Duodenal mucosa (tissue), 2 donors: ENCODE measurements around the gene CTR9.

Experiments
- H3K27ac ChIP-seq: one replicate; pipeline ENCODE4 v1.7.0; 2013; ENCODE audit warnings: low read depth, low read length
- H3K27me3 ChIP-seq, 2 donors: one replicate each; pipeline ENCODE4 v1.7.0; 2013; ENCODE audit warnings: low read length in 2 of 2, control low read depth in 1 of 2; ENCODE audit not compliant: insufficient read depth in 2 of 2, control insufficient read depth in 1 of 2
- H3K36me3 ChIP-seq, 2 donors: one replicate each; pipeline ENCODE4 v1.7.0; 2013; ENCODE audit warnings: low read length in 2 of 2, control low read depth in 1 of 2; ENCODE audit not compliant: insufficient read depth in 2 of 2, control insufficient read depth in 1 of 2
- H3K4me1 ChIP-seq, 2 donors: one replicate each; pipeline ENCODE4 v1.7.0; 2013; ENCODE audit warnings: low read length in 2 of 2, control low read depth in 1 of 2; ENCODE audit not compliant: insufficient read depth in 2 of 2, control insufficient read depth in 1 of 2
- H3K4me3 ChIP-seq, 2 donors: one replicate each; pipeline ENCODE4 v1.7.0; 2013; ENCODE audit warnings: low read length in 2 of 2, low read depth in 1 of 2
- H3K9ac ChIP-seq, 2 donors: one replicate each; pipeline ENCODE4 v1.7.0; 2013; ENCODE audit warnings: low read length in 2 of 2, low read depth in 1 of 2
- H3K9me3 ChIP-seq, 2 donors: one replicate each; pipeline ENCODE4 v1.7.0; 2013; ENCODE audit warnings: low read length in 2 of 2, control low read depth in 1 of 2; ENCODE audit not compliant: control insufficient read depth in 1 of 2

The CTR9 gene

GRCh38 chr11:10750838-10751580 lies at the start of gene CTR9:
Gene CTR9, plus strand, starts transcription at chr11:10751246. Its CDS starts 167 bp downstream, at chr11:10751413.
- peak within 1 kb of the TSS; percentile 97 to 98 for H3K4me3 ChIP-seq
- H3K36me3 ChIP-seq: peaks cover 8 to 17% of the 10 kb centered on the region in 2 donors
- H3K9me3 ChIP-seq: no peaks in the 10 kb centered on the region
- peaks cover 8 to 11% of the 10 kb centered on the region in 2 donors for H3K4me1 ChIP-seq
- no peaks in the 10 kb centered on the region for H3K27me3 ChIP-seq
- peak within 1 kb of the TSS; percentile 97 for H3K27ac ChIP-seq
- peak within 1 kb of the TSS; percentile 93 to 94 for H3K9ac ChIP-seq

- no peaks in the 10 kb centered on the region for H3K4me1 ChIP-seq
- H3K4me3 ChIP-seq: no peak overlapping the region
- H3K9me3 ChIP-seq: no peaks in the 10 kb centered on the region
- H3K9ac ChIP-seq: no peak overlapping the region
- H3K27ac ChIP-seq: no peak overlapping the region
- H3K36me3 ChIP-seq: no peaks in the 10 kb centered on the region
- H3K27me3 ChIP-seq: no peaks in the 10 kb centered on the region
Observed at GRCh38 chr11:10701982-10702381, 49.1 kb upstream of the CTR9 start.

GRCh38 chr11:10708131-10708530 lies 42.9 kb upstream of the CTR9 start:
- H3K36me3 ChIP-seq: no peaks in the 10 kb centered on the region
- H3K27ac ChIP-seq: no peak overlapping the region
- H3K27me3 ChIP-seq: no peaks in the 10 kb centered on the region
- H3K9ac ChIP-seq: no peak overlapping the region
- no peaks in the 10 kb centered on the region for H3K9me3 ChIP-seq
- H3K4me1 ChIP-seq: no peaks in the 10 kb centered on the region
- no peak overlapping the region for H3K4me3 ChIP-seq

GRCh38 chr11:10709299-10710086 lies 41.6 kb upstream of the CTR9 start:
- no peak overlapping the region for H3K4me3 ChIP-seq
- H3K36me3 ChIP-seq: no peaks in the 10 kb centered on the region
- no peak overlapping the region for H3K9ac ChIP-seq
- H3K27ac ChIP-seq: no peak overlapping the region
- H3K4me1 ChIP-seq: no peaks in the 10 kb centered on the region
- H3K27me3 ChIP-seq: no peaks in the 10 kb centered on the region
- H3K9me3 ChIP-seq: no peaks in the 10 kb centered on the region

GRCh38 chr11:10715571-10715970 lies 35.5 kb upstream of the CTR9 start:
- H3K27ac ChIP-seq: no peak overlapping the region

GRCh38 chr11:10716122-10716521 lies 34.9 kb upstream of the CTR9 start:
- Histone ChIP-seq H3K9ac (no peak overlapping the region), H3K9me3 (no peaks in the 10 kb centered on the region), H3K36me3 (no peaks in the 10 kb centered on the region), H3K27ac (no peak overlapping the region), H3K4me3 (no peak overlapping the region), H3K27me3 (no peaks in the 10 kb centered on the region), H3K4me1 (no peaks in the 10 kb centered on the region)

More at GRCh38 chr11:10715571-10715970, 35.5 kb upstream of the CTR9 start:
- H3K4me1 ChIP-seq: no peaks in the 10 kb centered on the region
- no peak overlapping the region for H3K4me3 ChIP-seq
- no peaks in the 10 kb centered on the region for H3K36me3 ChIP-seq
- H3K9me3 ChIP-seq: no peaks in the 10 kb centered on the region
- H3K27me3 ChIP-seq: no peaks in the 10 kb centered on the region
- no peak overlapping the region for H3K9ac ChIP-seq

- Histone ChIP-seq H3K9ac (no peak overlapping the region), H3K4me1 (no peaks in the 10 kb centered on the region), H3K27ac (no peak overlapping the region), H3K36me3 (no peaks in the 10 kb centered on the region), H3K9me3 (no peaks in the 10 kb centered on the region), H3K27me3 (no peaks in the 10 kb centered on the region), H3K4me3 (no peak overlapping the region)
Observed at GRCh38 chr11:10716543-10717259, 34.3 kb upstream of the CTR9 start.

- H3K27ac ChIP-seq: no peak overlapping the region
- H3K36me3 ChIP-seq: no peaks in the 10 kb centered on the region
- H3K9me3 ChIP-seq: no peaks in the 10 kb centered on the region
- no peaks in the 10 kb centered on the region for H3K4me1 ChIP-seq
- H3K4me3 ChIP-seq: no peak overlapping the region
- H3K9ac ChIP-seq: no peak overlapping the region
- no peaks in the 10 kb centered on the region for H3K27me3 ChIP-seq
Observed at GRCh38 chr11:10719616-10720015, 31.4 kb upstream of the CTR9 start.

- no peaks in the 10 kb centered on the region for H3K9me3 ChIP-seq
- H3K4me1 ChIP-seq: no peaks in the 10 kb centered on the region
- H3K36me3 ChIP-seq: no peaks in the 10 kb centered on the region
- H3K27ac ChIP-seq: no peak overlapping the region
- H3K27me3 ChIP-seq: no peaks in the 10 kb centered on the region
- no peak overlapping the region for H3K9ac ChIP-seq
- no peak overlapping the region for H3K4me3 ChIP-seq
Observed at GRCh38 chr11:10720881-10721376, 30.1 kb upstream of the CTR9 start.

GRCh38 chr11:10722307-10722706 lies 28.7 kb upstream of the CTR9 start:
- Histone ChIP-seq H3K4me3 (no peak overlapping the region), H3K27me3 (no peaks in the 10 kb centered on the region), H3K27ac (no peak overlapping the region), H3K9ac (no peak overlapping the region), H3K36me3 (no peaks in the 10 kb centered on the region), H3K9me3 (no peaks in the 10 kb centered on the region), H3K4me1 (no peaks in the 10 kb centered on the region)
